Heart right ventricle (tissue), 16 donors: ENCODE results near the gene PLK5. TPM values are rescaled to one million over a fixed set of nuclear protein-coding genes. Genes with fewer than 3 reads are reported as not detected.

Experiments
- ATAC-seq, 8 donors: fragments of 200-7000 bp; cut with Tn5 transposase; one replicate each; pipeline ENCODE4 v1.9.1; 2020; ENCODE audit warnings: mild to moderate bottlenecking in 8 of 8, moderate library complexity in 8 of 8, moderate number of reproducible peaks in 1 of 8
- DNase-seq, 2 donors: peaks; one replicate each; pipeline ENCODE4 v3.0.0-alpha.2; 2020
- H3K27ac ChIP-seq, 10 donors: fragments of 200-600 bp; sonication (generic) in 2 of 10; one replicate each; pipeline versions ENCODE4 v1.5.0 to v1.8.0; 2020 to 2022; ENCODE audit warnings: mild to moderate bottlenecking in 3 of 10
- H3K27me3 ChIP-seq, 7 donors: fragments of 200-600 bp; one replicate each; pipeline ENCODE4 v1.8.0; 2021 to 2022; ENCODE audit warnings: mild to moderate bottlenecking in 2 of 7
- H3K36me3 ChIP-seq, 9 donors: fragments of 200-600 bp; sonication (generic) in 1 of 9; one replicate each; pipeline versions ENCODE4 v1.5.0 to v1.8.0; 2020 to 2022; ENCODE audit warnings: mild to moderate bottlenecking in 2 of 9
- H3K4me1 ChIP-seq, 9 donors: fragments of 200-600 bp; sonication (generic) in 1 of 9; one replicate each; pipeline versions ENCODE4 v1.5.0 to v1.8.0; 2020 to 2022; ENCODE audit warnings: mild to moderate bottlenecking in 4 of 9
- H3K4me3 ChIP-seq, 10 donors: fragments of 200-600 bp; sonication (generic) in 2 of 10; one replicate each; pipeline versions ENCODE4 v1.5.0 to v1.8.0; 2020 to 2022; ENCODE audit warnings: mild to moderate bottlenecking in 7 of 10, moderate library complexity in 2 of 10
- H3K9me3 ChIP-seq, 11 donors: fragments of 200-600 bp in 10 of 11; sonication (generic) in 2 of 11; one replicate each; pipeline versions ENCODE4 v1.5.0 to v1.8.0; 2013 to 2022; ENCODE audit warnings: mild to moderate bottlenecking in 2 of 11, control low read depth in 1 of 11, moderate library complexity in 1 of 11
- WGBS, 2 donors: extraction: QIAGEN DNeasy Blood & Tissue Kit; methylation state at CpG; one replicate each; pipeline ENCODE4 v1.1.7; 2013; ENCODE audit warnings: inconsistent platforms in 1 of 2; 5-methylcytosine and 5-hydroxymethylcytosine counted together
- intact Hi-C, 10 donors: fragments of 100-400 bp; cut with DNase I; formaldehyde crosslinking; loops; one replicate each; pipeline versions ENCODE4 v1.11.1 to v1.14.2; 2022
- polyA plus RNA-seq, 2 donors: library from polyadenylated mRNA; stranded (reverse); fragments of 200-250 nt; gene quantifications; one replicate each; pipeline ENCODE4 v1.2.3, GENCODE V29; 2013
- total RNA-seq, 10 donors: library from RNA; stranded (reverse); fragmentation: NEBNext Ultra II Directional in 3 of 10; extraction: Animal tissue kit (Norgen Biotek cat#: 25700) in 3 of 10; gene quantifications; one replicate each; pipeline versions ENCODE4 v1.2.1 to v1.2.4, GENCODE V29; 2021 to 2023
- TF ChIP-seq, protein P1 (sequence below), 9 donors: fragments of 200-600 bp; sonication (generic) in 2 of 9; IDR thresholded peaks; one replicate each; pipeline versions ENCODE4 v1.5.0 to v1.8.0; 2021 to 2022; ENCODE audit warnings: antibody characterized with exemption in 9 of 9, mild to moderate bottlenecking in 5 of 9, moderate library complexity in 1 of 9
- donor health status: Arrhythmogenic right ventricular cardiomyopathy.
- donor health status: ischemic (EF 13 %, LVEDD 7.1; RV severe dilation, severe dysfunction).
- donor health status: healthy with polysubstance abuse.
- donor health status: DM: no; HTN: yes; CAD: no.
- donor health status: DM: no; HTN: no; CAD: no.
- donor health status: ischemic (EF 25% LVEDD 6.9; RV normal size, moderate dysfunction).
- donor health status: ischemic (EF 25% LVEDD 5.7; RV mildly dilated, moderate dysfunction).
- donor health status: healthy.
- donor health status: DM: yes; HTN: yes; CAD: no.
- donor health status: Ischemic cardiomyopathy.
- donor health status: ischemic (EF 35%, LVEDD 5.7; RV mildly dilated, moderate dysfunction).
- donor health status: nonischemic (EF 11% LVEDD 7.7; RV severe dilation, severe dysfunction).
- donor health status: DM: yes; HTN: yes; CAD: no.
- donor health status: PGD.
- donor health status: ischemic (EF 29% LVEDD 5.4; RV normal size, mild dysfunction).
- donor health status: nonischemic (EF 23%, LVEDD 6.1; RV moderate dilation, normal function).

The PLK5 gene
- total and polyA plus RNA-seq, 12 donors = 0.11 to 0.57 TPM; not detected in 10

DNA sequence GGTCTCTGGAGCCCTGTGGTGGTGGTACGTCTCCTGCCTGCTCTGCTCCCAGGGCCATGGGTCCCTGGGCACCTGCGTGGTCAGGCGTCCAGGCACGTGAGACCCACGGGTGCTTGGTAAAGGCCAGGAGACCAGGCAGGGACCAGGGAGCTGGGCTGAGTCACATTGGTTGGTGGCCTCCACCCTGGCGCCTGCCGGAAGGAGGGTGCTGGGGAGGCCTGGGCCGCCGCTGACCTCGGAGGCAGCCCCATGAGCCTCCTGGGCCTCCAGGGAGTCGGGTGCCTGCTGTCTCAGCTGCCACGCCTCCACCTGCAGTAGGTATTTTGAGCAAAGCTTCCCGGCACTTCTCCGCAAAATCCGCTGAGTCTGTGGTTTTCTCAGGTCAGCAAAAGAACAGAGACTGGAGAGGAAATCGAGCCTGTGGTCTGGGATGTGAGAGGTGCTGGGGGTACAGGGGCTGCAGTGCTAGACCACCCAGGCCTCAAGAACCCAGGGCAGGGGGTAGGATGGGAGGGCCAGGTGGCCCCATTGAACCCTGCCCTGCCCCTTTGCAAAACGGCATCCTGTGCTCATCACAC is 3.6 kb upstream of the PLK5 start:
- Histone ChIP-seq H3K36me3 (no peaks in the 10 kb centered on the region), H3K27ac (no peak overlapping the region), H3K9me3 (no peaks in the 10 kb centered on the region), H3K27me3 (peaks cover 15 to 33% (median 28%) of the 10 kb centered on the region in 7 donors), H3K4me3 (no peak overlapping the region), H3K4me1 (peaks cover 0 to 11% (median 4%) of the 10 kb centered on the region in 9 donors)
- TF ChIP-seq, protein P1, sequence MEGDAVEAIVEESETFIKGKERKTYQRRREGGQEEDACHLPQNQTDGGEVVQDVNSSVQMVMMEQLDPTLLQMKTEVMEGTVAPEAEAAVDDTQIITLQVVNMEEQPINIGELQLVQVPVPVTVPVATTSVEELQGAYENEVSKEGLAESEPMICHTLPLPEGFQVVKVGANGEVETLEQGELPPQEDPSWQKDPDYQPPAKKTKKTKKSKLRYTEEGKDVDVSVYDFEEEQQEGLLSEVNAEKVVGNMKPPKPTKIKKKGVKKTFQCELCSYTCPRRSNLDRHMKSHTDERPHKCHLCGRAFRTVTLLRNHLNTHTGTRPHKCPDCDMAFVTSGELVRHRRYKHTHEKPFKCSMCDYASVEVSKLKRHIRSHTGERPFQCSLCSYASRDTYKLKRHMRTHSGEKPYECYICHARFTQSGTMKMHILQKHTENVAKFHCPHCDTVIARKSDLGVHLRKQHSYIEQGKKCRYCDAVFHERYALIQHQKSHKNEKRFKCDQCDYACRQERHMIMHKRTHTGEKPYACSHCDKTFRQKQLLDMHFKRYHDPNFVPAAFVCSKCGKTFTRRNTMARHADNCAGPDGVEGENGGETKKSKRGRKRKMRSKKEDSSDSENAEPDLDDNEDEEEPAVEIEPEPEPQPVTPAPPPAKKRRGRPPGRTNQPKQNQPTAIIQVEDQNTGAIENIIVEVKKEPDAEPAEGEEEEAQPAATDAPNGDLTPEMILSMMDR (IDR thresholded peaks at IDR 0.05) = no peak
- ATAC-seq (no peak), DNase-seq (no peak)
- intact Hi-C loops = loop anchor here in 1 of 10 donors (10.0 kb wide), 1 partner anchor 205 kb away; no protein-coding TSS in a partner anchor
- 78 to 84% methylated on average over 17 of the region's 17 CpGs for whole genome bisulfite sequencing, 2 donors

GRCh38 chr19:1521636-1522035 is 2.2 kb upstream of the PLK5 start:
- H3K27ac ChIP-seq = peak overlapping the region in 5 of 10 donors; percentile 17 to 66 (median 50)
- intact Hi-C loops = loop anchor here in 1 of 10 donors (10.0 kb wide), 1 partner anchor 207 kb away; no protein-coding TSS in a partner anchor
- TF ChIP-seq, protein P1 (IDR thresholded peaks at IDR 0.05) = no peak
- peak; percentile 10 to 87 (median 68) for ATAC-seq
- 26 to 38% methylated on average over 14 of the region's 14 CpGs for WGBS, 2 donors
- peaks cover 0 to 11% (median 4%) of the 10 kb centered on the region in 9 donors for H3K4me1 ChIP-seq
- no peak overlapping the region for H3K4me3 ChIP-seq
- DNase-seq = peak in 1 of 2 donors; percentile 46
- H3K27me3 ChIP-seq = peaks cover 26 to 44% (median 41%) of the 10 kb centered on the region in 7 donors
- no peaks in the 10 kb centered on the region for H3K9me3 ChIP-seq
- no peaks in the 10 kb centered on the region for H3K36me3 ChIP-seq

- peaks cover 0 to 11% (median 4%) of the 10 kb centered on the region in 9 donors for H3K4me1 ChIP-seq
- WGBS, 2 donors = 52 to 56% methylated on average over 10 of the region's 10 CpGs
- H3K27ac ChIP-seq = peak overlapping the region in 4 of 10 donors; percentile 17 to 66 (median 56)
- no peaks in the 10 kb centered on the region for H3K9me3 ChIP-seq
- TF ChIP-seq, protein P1 (IDR thresholded peaks at IDR 0.05) = no peak
- no peak overlapping the region for H3K4me3 ChIP-seq
- no peak for DNase-seq
- ATAC-seq = peak in 4 of 8 donors; percentile 13 to 50 (median 20)
- intact Hi-C loops = loop anchor here in 1 of 10 donors (10.0 kb wide), 1 partner anchor 207 kb away; no protein-coding TSS in a partner anchor
- no peaks in the 10 kb centered on the region for H3K36me3 ChIP-seq
- H3K27me3 ChIP-seq = peaks cover 26 to 46% (median 45%) of the 10 kb centered on the region in 7 donors
Measured at GRCh38 chr19:1522061-1522460, 1.8 kb upstream of the PLK5 start.

GRCh38 chr19:1522838-1523237 is 1.0 kb upstream of the PLK5 start:
- Histone ChIP-seq H3K27ac (no peak overlapping the region), H3K4me1 (peaks cover 0 to 11% (median 4%) of the 10 kb centered on the region in 9 donors), H3K36me3 (no peaks in the 10 kb centered on the region), H3K4me3 (no peak overlapping the region), H3K27me3 (peaks cover 26 to 54% (median 52%) of the 10 kb centered on the region in 7 donors), H3K9me3 (no peaks in the 10 kb centered on the region)
- whole genome bisulfite sequencing, 2 donors = 80 to 81% methylated on average over 18 of the region's 18 CpGs
- no peak for ATAC-seq
- no peak for DNase-seq
- intact Hi-C loops = loop anchor here in 1 of 10 donors (10.0 kb wide), 1 partner anchor 208 kb away; no protein-coding TSS in a partner anchor
- TF ChIP-seq, protein P1 (IDR thresholded peaks at IDR 0.05) = no peak
